ENCODE results near the gene DTNBP1. TPM values are rescaled to one million over a fixed set of nuclear protein-coding genes. Genes with fewer than 3 reads are reported as not detected.

Gene DTNBP1, protein sequence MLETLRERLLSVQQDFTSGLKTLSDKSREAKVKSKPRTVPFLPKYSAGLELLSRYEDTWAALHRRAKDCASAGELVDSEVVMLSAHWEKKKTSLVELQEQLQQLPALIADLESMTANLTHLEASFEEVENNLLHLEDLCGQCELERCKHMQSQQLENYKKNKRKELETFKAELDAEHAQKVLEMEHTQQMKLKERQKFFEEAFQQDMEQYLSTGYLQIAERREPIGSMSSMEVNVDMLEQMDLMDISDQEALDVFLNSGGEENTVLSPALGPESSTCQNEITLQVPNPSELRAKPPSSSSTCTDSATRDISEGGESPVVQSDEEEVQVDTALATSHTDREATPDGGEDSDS
- 2.2 and 4.0 TPM in 2 replicates for total RNA-seq

GRCh38 chr6:15662326-15663129 is at the start of gene DTNBP1:
Gene DTNBP1, minus strand, starts transcription at chr6:15663028. Its CDS starts 159 bp downstream, at chr6:15662869.

